ENCODE measurements around the gene DNAH10.

DNA sequence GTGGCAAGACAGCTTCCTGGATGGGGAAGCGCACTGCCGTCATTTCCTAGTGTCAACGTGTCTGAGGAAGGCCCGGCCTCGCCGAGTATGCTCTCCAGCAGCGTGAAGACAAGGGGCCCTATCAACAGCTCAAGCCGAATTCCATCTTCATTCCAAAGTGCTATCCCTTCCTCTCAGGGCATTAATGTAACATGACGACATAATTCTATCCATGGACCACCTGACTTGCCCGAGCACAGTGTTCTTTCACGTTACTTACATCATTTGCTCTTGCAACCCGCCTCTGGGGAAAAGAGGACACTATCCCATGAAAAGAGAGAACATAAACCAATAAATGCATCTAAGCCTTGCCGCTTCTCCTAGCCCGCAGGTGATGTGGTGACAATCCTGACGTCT lies 187.7 kb downstream of the DNAH10 start:
- TF ChIP-seq ZNF219 (CRISPR knock-in tag; IDR thresholded peaks at IDR 0.05; ENCODE audit: borderline replicate concordance) (no peak), CREM (CRISPR knock-in tag; IDR thresholded peaks at IDR 0.05) (no peak), NR2C2 (CRISPR knock-in tag; IDR thresholded peaks at IDR 0.05) (no peak), GTF2I (CRISPR knock-in tag; conservative IDR thresholded peaks at IDR 0.05) (no peak), ZBTB21 (CRISPR knock-in tag; IDR thresholded peaks at IDR 0.05; ENCODE audit: borderline replicate concordance) (no peak), ESRRA (CRISPR knock-in tag; IDR thresholded peaks at IDR 0.05; ENCODE audit: borderline replicate concordance) (no peak), CBFB (CRISPR knock-in tag; IDR thresholded peaks at IDR 0.05; ENCODE audit: low read depth) (no peak), TEAD1 (CRISPR knock-in tag; IDR thresholded peaks at IDR 0.05) (no peak)
- TF ChIP-seq, protein P1, sequence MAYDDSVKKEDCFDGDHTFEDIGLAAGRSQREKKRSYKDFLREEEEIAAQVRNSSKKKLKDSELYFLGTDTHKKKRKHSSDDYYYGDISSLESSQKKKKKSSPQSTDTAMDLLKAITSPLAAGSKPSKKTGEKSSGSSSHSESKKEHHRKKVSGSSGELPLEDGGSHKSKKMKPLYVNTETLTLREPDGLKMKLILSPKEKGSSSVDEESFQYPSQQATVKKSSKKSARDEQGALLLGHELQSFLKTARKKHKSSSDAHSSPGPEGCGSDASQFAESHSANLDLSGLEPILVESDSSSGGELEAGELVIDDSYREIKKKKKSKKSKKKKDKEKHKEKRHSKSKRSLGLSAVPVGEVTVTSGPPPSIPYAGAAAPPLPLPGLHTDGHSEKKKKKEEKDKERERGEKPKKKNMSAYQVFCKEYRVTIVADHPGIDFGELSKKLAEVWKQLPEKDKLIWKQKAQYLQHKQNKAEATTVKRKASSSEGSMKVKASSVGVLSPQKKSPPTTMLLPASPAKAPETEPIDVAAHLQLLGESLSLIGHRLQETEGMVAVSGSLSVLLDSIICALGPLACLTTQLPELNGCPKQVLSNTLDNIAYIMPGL (CRISPR knock-in tag; IDR thresholded peaks at IDR 0.05) = no peak
- TF ChIP-seq, protein P2, sequence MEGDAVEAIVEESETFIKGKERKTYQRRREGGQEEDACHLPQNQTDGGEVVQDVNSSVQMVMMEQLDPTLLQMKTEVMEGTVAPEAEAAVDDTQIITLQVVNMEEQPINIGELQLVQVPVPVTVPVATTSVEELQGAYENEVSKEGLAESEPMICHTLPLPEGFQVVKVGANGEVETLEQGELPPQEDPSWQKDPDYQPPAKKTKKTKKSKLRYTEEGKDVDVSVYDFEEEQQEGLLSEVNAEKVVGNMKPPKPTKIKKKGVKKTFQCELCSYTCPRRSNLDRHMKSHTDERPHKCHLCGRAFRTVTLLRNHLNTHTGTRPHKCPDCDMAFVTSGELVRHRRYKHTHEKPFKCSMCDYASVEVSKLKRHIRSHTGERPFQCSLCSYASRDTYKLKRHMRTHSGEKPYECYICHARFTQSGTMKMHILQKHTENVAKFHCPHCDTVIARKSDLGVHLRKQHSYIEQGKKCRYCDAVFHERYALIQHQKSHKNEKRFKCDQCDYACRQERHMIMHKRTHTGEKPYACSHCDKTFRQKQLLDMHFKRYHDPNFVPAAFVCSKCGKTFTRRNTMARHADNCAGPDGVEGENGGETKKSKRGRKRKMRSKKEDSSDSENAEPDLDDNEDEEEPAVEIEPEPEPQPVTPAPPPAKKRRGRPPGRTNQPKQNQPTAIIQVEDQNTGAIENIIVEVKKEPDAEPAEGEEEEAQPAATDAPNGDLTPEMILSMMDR (IDR thresholded peaks at IDR 0.05) = no peak
- TF ChIP-seq, protein P3, sequence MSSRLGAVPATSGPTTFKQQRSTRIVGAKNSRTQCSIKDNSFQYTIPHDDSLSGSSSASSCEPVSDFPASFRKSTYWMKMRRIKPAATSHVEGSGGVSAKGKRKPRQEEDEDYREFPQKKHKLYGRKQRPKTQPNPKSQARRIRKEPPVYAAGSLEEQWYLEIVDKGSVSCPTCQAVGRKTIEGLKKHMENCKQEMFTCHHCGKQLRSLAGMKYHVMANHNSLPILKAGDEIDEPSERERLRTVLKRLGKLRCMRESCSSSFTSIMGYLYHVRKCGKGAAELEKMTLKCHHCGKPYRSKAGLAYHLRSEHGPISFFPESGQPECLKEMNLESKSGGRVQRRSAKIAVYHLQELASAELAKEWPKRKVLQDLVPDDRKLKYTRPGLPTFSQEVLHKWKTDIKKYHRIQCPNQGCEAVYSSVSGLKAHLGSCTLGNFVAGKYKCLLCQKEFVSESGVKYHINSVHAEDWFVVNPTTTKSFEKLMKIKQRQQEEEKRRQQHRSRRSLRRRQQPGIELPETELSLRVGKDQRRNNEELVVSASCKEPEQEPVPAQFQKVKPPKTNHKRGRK (CRISPR knock-in tag; IDR thresholded peaks at IDR 0.05; ENCODE audit: borderline replicate concordance) = no peak
- TF ChIP-seq, protein P4, sequence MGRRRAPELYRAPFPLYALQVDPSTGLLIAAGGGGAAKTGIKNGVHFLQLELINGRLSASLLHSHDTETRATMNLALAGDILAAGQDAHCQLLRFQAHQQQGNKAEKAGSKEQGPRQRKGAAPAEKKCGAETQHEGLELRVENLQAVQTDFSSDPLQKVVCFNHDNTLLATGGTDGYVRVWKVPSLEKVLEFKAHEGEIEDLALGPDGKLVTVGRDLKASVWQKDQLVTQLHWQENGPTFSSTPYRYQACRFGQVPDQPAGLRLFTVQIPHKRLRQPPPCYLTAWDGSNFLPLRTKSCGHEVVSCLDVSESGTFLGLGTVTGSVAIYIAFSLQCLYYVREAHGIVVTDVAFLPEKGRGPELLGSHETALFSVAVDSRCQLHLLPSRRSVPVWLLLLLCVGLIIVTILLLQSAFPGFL (CRISPR knock-in tag; IDR thresholded peaks at IDR 0.05; ENCODE audit: borderline replicate concordance) = no peak
